GM12878 (cell line): ENCODE measurements around the gene SERTAD2.

Experiments used
- KDM1A ChIP-seq: fragments of 200-600 bp; sonication (generic); IDR thresholded peaks from 2 replicates; pipeline ENCODE4 v1.6.1; 2016; ENCODE audit warnings: borderline replicate concordance
- POLR2A ChIP-seq: IDR thresholded peaks from 2 replicates; pipeline ENCODE4 v1.6.1; 2011; ENCODE audit warnings: low read depth, mild to moderate bottlenecking, low read length

GRCh38 chr2:64688909-64689308, 35.2 kb upstream of the SERTAD2 start:
- no peak for TF ChIP-seq KDM1A
- TF ChIP-seq POLR2A = no peak
